ENCODE measurements around the gene ADAM12.

Gene ADAM12

DNA sequence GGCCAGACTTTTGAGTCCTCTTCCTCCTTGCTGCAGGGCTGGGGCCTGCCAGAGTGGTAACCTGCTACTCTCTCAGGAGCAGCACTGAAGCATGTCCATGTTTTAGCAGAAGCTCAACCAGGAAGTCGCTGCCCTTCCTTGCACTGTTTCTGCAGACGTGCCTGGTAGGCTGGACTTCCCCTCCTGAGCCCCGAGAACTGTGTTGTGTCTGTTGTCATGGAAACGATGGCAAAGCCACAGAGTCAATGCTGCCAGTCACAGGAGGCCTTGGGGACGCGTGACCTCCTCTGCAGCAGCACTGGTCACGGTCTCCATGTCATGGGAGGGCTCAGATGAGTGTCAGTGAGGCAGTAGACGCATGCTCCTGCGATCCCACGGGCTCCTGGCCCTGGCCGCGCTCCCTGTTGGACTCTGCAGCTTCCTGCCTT is 346.5 kb downstream of the ADAM12 start:
- H3K4me3 ChIP-seq (ENCODE audit: low read depth, low read length) = no peak overlapping the region
- no peaks in the 10 kb centered on the region for H3K27me3 ChIP-seq (ENCODE audit: insufficient read depth, low read length)
- no peak overlapping the region for H2AFZ ChIP-seq (ENCODE audit: low read length, unreplicated experiment)
- no peak overlapping the region for H3K27ac ChIP-seq (ENCODE audit: low read depth, low read length)
- no peaks in the 10 kb centered on the region for H3K4me1 ChIP-seq (ENCODE audit: control insufficient read depth, insufficient read depth, low read length, unreplicated experiment)
- H3K79me2 ChIP-seq (ENCODE audit: control insufficient read depth, insufficient read depth, low read length, unreplicated experiment) = no peaks in the 10 kb centered on the region
- peaks cover 18% of the 10 kb centered on the region; the same call in 1 of the 2 replicates for H3K36me3 ChIP-seq (ENCODE audit: insufficient read depth, low read length)

DNA sequence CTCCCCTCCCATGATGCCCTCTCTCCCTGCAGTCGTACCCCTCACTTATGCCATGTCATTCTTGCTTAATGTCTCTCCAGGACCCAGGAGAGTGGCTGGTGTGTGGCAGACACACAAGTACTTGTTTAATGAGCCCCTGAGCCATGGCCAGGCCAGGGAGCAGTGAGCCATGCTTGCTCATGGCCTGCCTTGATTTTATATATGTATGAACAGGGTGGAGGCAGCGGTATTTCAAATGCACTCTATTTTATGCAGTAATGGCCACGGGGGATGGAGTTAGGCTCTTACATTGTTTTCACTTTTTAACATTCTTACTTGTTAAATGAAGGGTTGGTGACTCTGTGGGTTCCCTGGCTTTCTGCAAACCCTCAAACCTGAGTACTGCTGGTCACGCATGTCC is 347.2 kb downstream of the ADAM12 start:
- no peaks in the 10 kb centered on the region for H3K4me1 ChIP-seq (ENCODE audit: control insufficient read depth, insufficient read depth, low read length, unreplicated experiment)
- H3K79me2 ChIP-seq (ENCODE audit: control insufficient read depth, insufficient read depth, low read length, unreplicated experiment) = no peaks in the 10 kb centered on the region
- H3K36me3 ChIP-seq (ENCODE audit: insufficient read depth, low read length) = peaks cover 19% of the 10 kb centered on the region; the same call in 1 of the 2 replicates
- H3K27me3 ChIP-seq (ENCODE audit: insufficient read depth, low read length) = no peaks in the 10 kb centered on the region
- H2AFZ ChIP-seq (ENCODE audit: low read length, unreplicated experiment) = no peak overlapping the region
- H3K27ac ChIP-seq (ENCODE audit: low read depth, low read length) = no peak overlapping the region
- no peak overlapping the region for H3K4me3 ChIP-seq (ENCODE audit: low read depth, low read length)

DNA sequence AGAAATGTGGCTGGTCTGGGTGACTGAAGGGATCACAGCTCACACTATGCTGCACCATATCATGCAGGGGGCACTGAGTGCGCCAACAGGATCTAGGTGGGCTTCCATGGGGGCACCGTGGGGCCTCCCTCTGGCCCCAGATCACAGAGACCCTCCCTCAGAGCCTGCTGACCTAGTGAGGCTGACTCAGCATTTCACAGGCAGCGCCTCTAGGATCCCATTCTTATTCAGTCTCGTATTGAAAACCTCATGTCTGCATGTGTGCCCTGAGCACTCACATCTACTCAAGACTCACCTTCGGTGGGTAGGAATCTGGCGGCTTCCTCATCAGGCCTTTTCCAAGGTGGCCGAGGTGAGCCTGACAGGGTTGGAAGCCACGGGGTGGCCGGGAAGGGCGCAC is 350.3 kb downstream of the ADAM12 start:
- peaks cover 3% of the 10 kb centered on the region for H3K4me1 ChIP-seq (ENCODE audit: control insufficient read depth, insufficient read depth, low read length, unreplicated experiment)
- no peak overlapping the region for H2AFZ ChIP-seq (ENCODE audit: low read length, unreplicated experiment)
- H3K27ac ChIP-seq (ENCODE audit: low read depth, low read length) = no peak overlapping the region
- no peaks in the 10 kb centered on the region for H3K79me2 ChIP-seq (ENCODE audit: control insufficient read depth, insufficient read depth, low read length, unreplicated experiment)
- peaks cover 38% of the 10 kb centered on the region for H3K36me3 ChIP-seq (ENCODE audit: insufficient read depth, low read length)
- H3K27me3 ChIP-seq (ENCODE audit: insufficient read depth, low read length) = no peaks in the 10 kb centered on the region
- H3K4me3 ChIP-seq (ENCODE audit: low read depth, low read length) = no peak overlapping the region

DNA sequence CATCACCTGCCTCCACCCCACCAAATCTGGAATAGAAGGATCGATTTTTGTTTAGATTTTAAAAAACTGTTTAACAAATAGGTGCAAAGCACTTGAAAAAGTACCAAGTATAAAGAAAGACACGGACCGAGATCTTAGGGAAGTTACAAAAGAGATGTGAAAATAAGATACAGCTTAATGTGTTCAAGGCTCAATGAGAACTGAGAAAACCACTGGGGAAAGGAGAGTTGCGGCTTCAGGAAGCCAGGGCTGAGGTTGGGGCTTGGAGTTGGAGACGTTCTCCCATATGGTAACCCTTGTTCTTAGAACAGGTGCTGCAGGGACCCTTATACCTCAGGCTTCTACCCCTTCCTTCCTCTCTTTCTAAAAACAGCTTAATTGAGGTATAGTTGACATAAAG is 351.8 kb downstream of the ADAM12 start:
- H3K27ac ChIP-seq (ENCODE audit: low read depth, low read length) = no peak overlapping the region
- H2AFZ ChIP-seq (ENCODE audit: low read length, unreplicated experiment) = no peak overlapping the region
- H3K4me3 ChIP-seq (ENCODE audit: low read depth, low read length) = no peak overlapping the region
- H3K36me3 ChIP-seq (ENCODE audit: insufficient read depth, low read length) = peaks cover 49% of the 10 kb centered on the region
- peaks cover 3% of the 10 kb centered on the region for H3K4me1 ChIP-seq (ENCODE audit: control insufficient read depth, insufficient read depth, low read length, unreplicated experiment)
- H3K79me2 ChIP-seq (ENCODE audit: control insufficient read depth, insufficient read depth, low read length, unreplicated experiment) = no peaks in the 10 kb centered on the region
- no peaks in the 10 kb centered on the region for H3K27me3 ChIP-seq (ENCODE audit: insufficient read depth, low read length)

DNA sequence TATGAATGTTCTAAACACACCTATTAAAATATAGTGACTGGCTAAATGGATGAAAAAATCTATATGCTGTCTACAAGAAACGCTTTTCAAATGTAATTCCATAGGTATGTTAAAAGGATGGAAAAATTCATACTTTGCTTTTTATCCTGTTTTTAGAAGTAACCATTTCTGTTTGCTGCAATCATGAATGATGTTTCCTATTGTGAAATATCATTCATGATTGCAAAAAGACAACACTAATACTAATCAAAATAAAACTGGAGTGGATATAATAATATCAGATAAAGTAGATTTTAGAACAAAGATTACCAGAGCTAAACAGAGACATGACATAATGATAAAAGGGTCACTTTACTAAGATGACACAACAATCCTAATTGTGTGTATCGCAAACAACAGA is 353.7 kb downstream of the ADAM12 start:
- no peak overlapping the region for H2AFZ ChIP-seq (ENCODE audit: low read length, unreplicated experiment)
- H3K27ac ChIP-seq (ENCODE audit: low read depth, low read length) = 0 out of 2 replicates have a peak overlapping the region, but pooled peaks have one; percentile 13

DNA sequence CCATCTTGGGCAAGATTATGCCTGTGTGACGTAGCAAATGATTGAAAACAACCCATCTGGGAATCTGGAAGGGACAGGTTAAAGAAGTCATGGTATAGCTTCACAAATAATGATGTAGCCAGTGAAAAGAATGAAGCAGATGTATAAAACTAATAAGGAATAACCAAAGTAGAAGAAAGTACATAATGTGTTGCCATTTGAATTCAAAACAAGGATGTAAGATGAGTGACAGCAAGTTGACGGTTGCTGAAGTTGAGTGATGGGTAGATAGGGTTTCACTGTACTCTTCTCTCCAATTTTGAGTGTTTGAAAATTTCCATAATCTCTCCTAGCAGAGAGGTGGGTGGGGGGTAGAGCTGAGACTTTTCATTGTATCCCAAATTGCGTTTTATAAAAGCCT is 358.3 kb downstream of the ADAM12 start:
- no peak overlapping the region for H3K27ac ChIP-seq (ENCODE audit: low read depth, low read length)
- no peaks in the 10 kb centered on the region for H3K79me2 ChIP-seq (ENCODE audit: control insufficient read depth, insufficient read depth, low read length, unreplicated experiment)
- H3K36me3 ChIP-seq (ENCODE audit: insufficient read depth, low read length) = peaks cover 49% of the 10 kb centered on the region
- no peak overlapping the region for H3K4me3 ChIP-seq (ENCODE audit: low read depth, low read length)
- H3K27me3 ChIP-seq (ENCODE audit: insufficient read depth, low read length) = no peaks in the 10 kb centered on the region
- H2AFZ ChIP-seq (ENCODE audit: low read length, unreplicated experiment) = no peak overlapping the region
- H3K4me1 ChIP-seq (ENCODE audit: control insufficient read depth, insufficient read depth, low read length, unreplicated experiment) = peaks cover 3% of the 10 kb centered on the region

More for the DNA sequence above, 353.7 kb downstream of the ADAM12 start:
- no peaks in the 10 kb centered on the region for H3K79me2 ChIP-seq (ENCODE audit: control insufficient read depth, insufficient read depth, low read length, unreplicated experiment)
- H3K27me3 ChIP-seq (ENCODE audit: insufficient read depth, low read length) = no peaks in the 10 kb centered on the region
- H3K4me1 ChIP-seq (ENCODE audit: control insufficient read depth, insufficient read depth, low read length, unreplicated experiment) = peaks cover 3% of the 10 kb centered on the region
- no peak overlapping the region for H3K4me3 ChIP-seq (ENCODE audit: low read depth, low read length)
- peaks cover 61% of the 10 kb centered on the region for H3K36me3 ChIP-seq (ENCODE audit: insufficient read depth, low read length)

DNA sequence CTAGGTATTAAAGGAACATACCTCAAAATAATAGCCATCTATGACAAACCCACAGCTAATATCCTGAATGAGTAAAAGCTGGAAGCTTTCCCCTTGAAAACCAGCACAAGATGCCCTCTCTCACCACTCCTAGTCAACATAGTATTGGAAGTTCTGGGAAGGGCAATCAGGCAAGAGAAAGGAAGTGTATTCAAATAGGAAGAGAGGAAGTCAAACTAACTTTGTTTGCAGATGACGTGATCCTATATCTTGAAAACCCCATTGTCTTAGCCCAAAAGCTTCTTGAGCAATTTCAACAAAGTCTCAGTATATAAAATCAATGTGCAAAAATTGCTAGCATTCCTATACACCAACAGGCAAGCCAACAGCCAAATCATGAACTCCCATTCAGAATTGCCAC is 360.6 kb downstream of the ADAM12 start:
- H3K36me3 ChIP-seq (ENCODE audit: insufficient read depth, low read length) = peaks cover 29% of the 10 kb centered on the region
- no peak overlapping the region for H3K4me3 ChIP-seq (ENCODE audit: low read depth, low read length)
- no peak overlapping the region for H3K27ac ChIP-seq (ENCODE audit: low read depth, low read length)
- H3K79me2 ChIP-seq (ENCODE audit: control insufficient read depth, insufficient read depth, low read length, unreplicated experiment) = no peaks in the 10 kb centered on the region
- no peak overlapping the region for H2AFZ ChIP-seq (ENCODE audit: low read length, unreplicated experiment)
- no peaks in the 10 kb centered on the region for H3K4me1 ChIP-seq (ENCODE audit: control insufficient read depth, insufficient read depth, low read length, unreplicated experiment)
- no peaks in the 10 kb centered on the region for H3K27me3 ChIP-seq (ENCODE audit: insufficient read depth, low read length)

DNA sequence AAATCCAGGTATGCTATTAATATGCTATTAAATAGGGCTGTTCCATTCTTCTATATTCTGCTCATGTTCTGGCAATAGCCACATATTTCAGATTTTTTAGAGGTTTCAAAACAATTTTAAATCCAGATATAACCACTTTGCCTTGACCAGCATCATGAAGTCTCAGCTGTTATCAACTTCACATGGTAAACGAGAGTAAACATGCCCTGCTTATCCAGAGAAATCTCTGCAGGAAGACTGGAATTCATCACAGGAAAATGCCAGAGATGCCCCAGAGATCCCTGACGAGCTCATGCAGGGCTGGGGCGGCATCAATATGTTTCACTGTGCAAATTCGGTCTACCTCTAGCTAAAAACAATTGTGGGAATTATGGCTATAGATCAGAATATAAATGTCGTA is 365.4 kb downstream of the ADAM12 start:
- Histone ChIP-seq H3K4me3 (ENCODE audit: low read depth, low read length) (no peak overlapping the region), H3K27ac (ENCODE audit: low read depth, low read length) (no peak overlapping the region), H2AFZ (ENCODE audit: low read length, unreplicated experiment) (no peak overlapping the region), H3K27me3 (ENCODE audit: insufficient read depth, low read length) (no peaks in the 10 kb centered on the region), H3K79me2 (ENCODE audit: control insufficient read depth, insufficient read depth, low read length, unreplicated experiment) (no peaks in the 10 kb centered on the region), H3K36me3 (ENCODE audit: insufficient read depth, low read length) (no peaks in the 10 kb centered on the region), H3K4me1 (ENCODE audit: control insufficient read depth, insufficient read depth, low read length, unreplicated experiment) (no peaks in the 10 kb centered on the region)

DNA sequence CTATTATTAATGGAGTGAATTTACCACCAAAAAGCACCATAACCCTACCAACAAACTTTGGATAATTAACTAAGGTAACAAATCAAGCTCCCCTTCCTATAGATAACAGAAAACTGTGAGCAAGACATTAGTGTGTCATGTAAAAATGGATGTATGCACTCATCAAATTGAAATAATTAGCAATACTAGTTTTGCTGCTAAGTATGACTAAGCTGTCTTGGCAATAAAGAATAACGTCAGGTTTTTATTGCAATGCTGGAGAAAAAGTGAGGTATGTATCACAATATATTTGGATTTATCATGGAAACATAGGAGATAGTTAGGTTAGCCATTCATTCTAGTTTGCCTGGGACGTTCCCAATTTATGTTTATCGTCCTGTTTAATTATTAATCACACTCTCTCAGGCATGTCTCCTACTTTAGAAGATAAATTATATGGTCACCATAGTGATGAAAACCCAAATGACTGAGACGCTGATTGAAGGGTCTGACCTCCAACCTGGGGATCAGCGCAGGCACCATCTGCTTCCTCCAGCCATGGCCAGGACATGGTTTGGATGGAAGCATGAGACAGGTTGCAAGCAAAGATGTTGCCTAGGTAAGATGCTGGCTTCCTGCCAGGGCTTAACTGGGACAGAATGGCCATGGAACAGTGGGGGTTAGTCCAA is 366.3 kb downstream of the ADAM12 start:
- Histone ChIP-seq H3K4me1 (ENCODE audit: control insufficient read depth, insufficient read depth, low read length, unreplicated experiment) (no peaks in the 10 kb centered on the region), H3K27ac (ENCODE audit: low read depth, low read length) (no peak overlapping the region), H2AFZ (ENCODE audit: low read length, unreplicated experiment) (no peak overlapping the region), H3K36me3 (ENCODE audit: insufficient read depth, low read length) (no peaks in the 10 kb centered on the region), H3K27me3 (ENCODE audit: insufficient read depth, low read length) (no peaks in the 10 kb centered on the region), H3K79me2 (ENCODE audit: control insufficient read depth, insufficient read depth, low read length, unreplicated experiment) (no peaks in the 10 kb centered on the region), H3K4me3 (ENCODE audit: low read depth, low read length) (no peak overlapping the region)

DNA sequence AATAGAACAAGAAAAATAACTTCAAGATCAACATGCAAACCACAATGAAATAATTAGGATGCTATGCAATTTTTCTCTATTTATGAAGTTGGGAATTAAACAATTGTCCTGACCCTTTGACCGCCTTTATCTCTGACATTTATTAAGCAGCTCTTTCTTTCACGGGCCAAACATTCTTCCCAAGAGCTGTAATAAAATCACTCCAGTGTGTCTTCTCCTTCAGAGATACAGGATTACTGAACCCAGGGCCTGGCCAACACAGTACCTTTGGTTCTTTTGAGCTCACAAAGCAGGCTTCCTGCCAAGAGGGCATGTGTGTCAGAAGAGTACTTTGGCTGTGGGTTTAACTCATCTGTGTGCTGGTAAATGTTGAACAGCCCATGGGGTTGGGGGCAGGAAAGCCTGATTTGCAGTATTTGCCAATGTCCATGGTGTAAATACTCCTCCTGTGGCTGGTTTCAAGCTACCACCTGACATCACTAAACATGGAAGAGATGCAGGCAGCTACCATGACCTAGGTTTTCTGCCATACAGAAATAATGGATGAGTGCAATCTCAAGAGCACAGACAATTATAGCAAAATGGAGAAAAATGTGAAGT is 370.2 kb downstream of the ADAM12 start:
- Histone ChIP-seq H3K4me1 (ENCODE audit: control insufficient read depth, insufficient read depth, low read length, unreplicated experiment) (peaks cover 10% of the 10 kb centered on the region), H2AFZ (ENCODE audit: low read length, unreplicated experiment) (no peak overlapping the region)

DNA sequence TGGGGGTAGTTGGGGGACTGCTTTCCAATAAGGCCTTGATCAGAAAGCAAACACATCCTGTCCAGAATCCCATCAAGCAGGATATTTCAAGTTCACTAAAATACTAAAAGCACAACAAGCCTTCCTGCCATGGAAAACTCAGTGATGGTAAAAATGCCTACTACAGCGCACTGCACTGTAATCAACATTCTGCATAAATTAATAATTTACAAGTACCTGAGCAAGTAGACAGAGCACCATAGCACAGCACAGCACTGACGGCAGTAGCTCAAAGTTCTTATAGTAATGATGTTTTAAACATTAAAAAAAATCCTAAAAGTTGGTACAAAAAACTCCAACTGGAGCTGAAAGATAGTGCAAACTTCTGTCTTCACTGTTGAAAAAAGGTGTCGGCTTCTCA is 371.4 kb downstream of the ADAM12 start:
- Histone ChIP-seq H3K79me2 (ENCODE audit: control insufficient read depth, insufficient read depth, low read length, unreplicated experiment) (no peaks in the 10 kb centered on the region), H3K36me3 (ENCODE audit: insufficient read depth, low read length) (peaks cover 8% of the 10 kb centered on the region; the same call in 1 of the 2 replicates), H2AFZ (ENCODE audit: low read length, unreplicated experiment) (no peak overlapping the region), H3K27ac (ENCODE audit: low read depth, low read length) (no peak overlapping the region), H3K4me1 (ENCODE audit: control insufficient read depth, insufficient read depth, low read length, unreplicated experiment) (peaks cover 18% of the 10 kb centered on the region), H3K4me3 (ENCODE audit: low read depth, low read length) (no peak overlapping the region), H3K27me3 (ENCODE audit: insufficient read depth, low read length) (no peaks in the 10 kb centered on the region)

More for the DNA sequence above, 370.2 kb downstream of the ADAM12 start:
- no peaks in the 10 kb centered on the region for H3K79me2 ChIP-seq (ENCODE audit: control insufficient read depth, insufficient read depth, low read length, unreplicated experiment)
- no peak overlapping the region for H3K27ac ChIP-seq (ENCODE audit: low read depth, low read length)
- no peak overlapping the region for H3K4me3 ChIP-seq (ENCODE audit: low read depth, low read length)
- no peaks in the 10 kb centered on the region for H3K27me3 ChIP-seq (ENCODE audit: insufficient read depth, low read length)
- H3K36me3 ChIP-seq (ENCODE audit: insufficient read depth, low read length) = peaks cover 8% of the 10 kb centered on the region; the same call in 1 of the 2 replicates
